ENCODE data around the gene LRRC7.
"Not testable (repeated sequence)": the region's sequence is repeated elsewhere in the genome, so short reads cannot be mapped to it uniquely, and the experiment has no call there.

LRRC7 gene

DNA sequence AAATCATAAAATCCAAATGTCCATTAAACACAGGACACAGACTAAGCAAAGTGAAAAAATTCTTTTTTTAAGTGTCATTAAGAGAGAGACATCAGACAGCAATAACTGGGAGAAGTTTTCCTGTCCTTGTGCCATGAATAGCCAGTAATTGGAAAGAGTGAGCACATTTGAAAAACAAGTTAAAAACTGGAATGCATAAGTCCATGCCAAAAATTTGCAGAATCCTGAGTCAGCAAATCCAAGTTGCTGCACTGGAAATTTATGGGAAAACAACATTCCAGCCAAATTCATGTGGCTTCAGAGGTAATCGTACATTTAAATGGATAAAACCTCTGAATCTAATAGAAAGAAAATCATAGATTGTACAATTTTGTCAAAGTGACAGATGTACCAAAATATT lies 346.3 kb downstream of the LRRC7 start:
- TF ChIP-seq, protein P1, sequence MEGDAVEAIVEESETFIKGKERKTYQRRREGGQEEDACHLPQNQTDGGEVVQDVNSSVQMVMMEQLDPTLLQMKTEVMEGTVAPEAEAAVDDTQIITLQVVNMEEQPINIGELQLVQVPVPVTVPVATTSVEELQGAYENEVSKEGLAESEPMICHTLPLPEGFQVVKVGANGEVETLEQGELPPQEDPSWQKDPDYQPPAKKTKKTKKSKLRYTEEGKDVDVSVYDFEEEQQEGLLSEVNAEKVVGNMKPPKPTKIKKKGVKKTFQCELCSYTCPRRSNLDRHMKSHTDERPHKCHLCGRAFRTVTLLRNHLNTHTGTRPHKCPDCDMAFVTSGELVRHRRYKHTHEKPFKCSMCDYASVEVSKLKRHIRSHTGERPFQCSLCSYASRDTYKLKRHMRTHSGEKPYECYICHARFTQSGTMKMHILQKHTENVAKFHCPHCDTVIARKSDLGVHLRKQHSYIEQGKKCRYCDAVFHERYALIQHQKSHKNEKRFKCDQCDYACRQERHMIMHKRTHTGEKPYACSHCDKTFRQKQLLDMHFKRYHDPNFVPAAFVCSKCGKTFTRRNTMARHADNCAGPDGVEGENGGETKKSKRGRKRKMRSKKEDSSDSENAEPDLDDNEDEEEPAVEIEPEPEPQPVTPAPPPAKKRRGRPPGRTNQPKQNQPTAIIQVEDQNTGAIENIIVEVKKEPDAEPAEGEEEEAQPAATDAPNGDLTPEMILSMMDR (IDR thresholded peaks at IDR 0.05; ENCODE audit: low read depth, low read length, missing control alignments), result no peak
- no peak overlapping the region for H3K4me3 ChIP-seq (ENCODE audit: low read depth, low read length)
- no peak for DNase-seq (ENCODE audit: low read depth)

DNA sequence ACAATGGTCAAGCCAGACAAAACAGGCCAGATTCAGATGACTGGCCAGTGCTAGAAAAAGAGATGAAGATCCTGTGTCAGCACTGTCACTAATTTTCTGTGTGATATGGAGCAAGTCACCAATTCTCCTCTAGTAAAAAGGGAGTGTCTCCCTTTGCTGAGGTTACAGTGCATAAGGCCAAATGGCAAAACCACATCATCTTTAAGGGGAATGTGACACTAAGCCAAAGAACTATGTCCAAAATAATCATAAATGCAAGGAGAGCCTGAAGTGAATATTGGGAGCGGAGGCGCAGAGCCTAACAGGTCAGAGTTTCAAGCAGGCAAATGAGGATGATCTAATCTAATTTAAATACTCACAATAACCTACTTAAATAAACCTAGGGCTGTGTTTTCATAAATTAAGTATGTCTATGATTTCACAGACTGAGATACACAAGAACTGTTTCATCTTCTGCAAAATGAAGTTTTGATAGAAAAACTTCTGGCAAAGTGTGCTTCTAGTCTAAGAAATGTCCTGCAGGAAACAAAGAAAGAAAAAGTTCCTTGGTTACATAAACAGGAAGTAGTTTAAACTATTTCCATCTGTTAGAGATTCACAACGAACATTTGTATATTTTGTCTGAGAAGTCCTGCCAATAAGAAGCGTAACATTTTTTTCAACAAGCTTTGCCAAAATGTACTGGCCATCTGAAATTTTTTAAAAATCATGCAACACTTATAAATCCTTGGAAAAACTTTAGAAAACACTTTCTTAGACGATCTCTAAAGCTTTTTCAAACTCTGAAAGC lies 347.4 kb downstream of the LRRC7 start:
- H3K4me3 ChIP-seq (ENCODE audit: low read depth, low read length), result no peak overlapping the region

DNA sequence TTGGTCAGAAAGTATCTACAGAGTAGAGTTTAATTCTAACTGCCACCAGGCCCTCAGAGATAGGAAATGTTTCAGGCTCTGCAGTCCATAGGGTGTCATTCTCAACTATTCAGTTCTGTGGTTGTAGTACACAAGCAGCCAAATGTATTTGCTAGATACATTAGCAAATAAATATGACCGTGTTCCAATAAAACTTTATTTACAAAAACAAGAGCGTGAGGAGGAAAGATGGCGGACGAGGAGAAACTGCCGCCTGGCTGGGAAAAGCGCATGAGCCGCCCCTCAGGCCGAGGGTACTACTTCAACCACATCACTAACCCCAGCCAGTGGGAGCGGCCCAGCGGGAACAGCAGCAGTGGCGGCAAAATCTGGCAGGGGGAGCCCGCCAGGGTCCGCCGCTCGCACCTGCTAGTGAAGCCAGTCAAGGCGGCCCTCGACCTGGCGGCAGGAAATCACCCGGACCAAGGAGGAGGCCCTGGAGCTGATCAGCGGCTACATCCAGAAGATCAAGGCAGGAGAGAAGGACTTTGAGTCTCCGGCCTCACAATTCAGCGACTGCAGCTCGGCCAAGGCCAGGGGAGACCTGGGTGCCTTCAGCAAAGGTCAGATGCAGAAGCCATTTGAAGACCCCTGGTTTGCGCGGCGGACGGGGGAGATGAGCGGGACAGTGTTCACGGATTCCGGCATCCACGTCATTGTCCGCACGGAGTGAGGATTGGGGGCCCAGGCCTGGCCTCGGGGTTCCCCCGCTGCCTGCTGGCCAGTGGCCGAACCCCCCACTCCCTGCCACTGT lies 351.6 kb downstream of the LRRC7 start:
- DNase-seq (ENCODE audit: low read depth), result no peak
- TF ChIP-seq, protein P1 (IDR thresholded peaks at IDR 0.05; ENCODE audit: low read depth, low read length, missing control alignments), result no peak

More for the DNA sequence above, 347.4 kb downstream of the LRRC7 start:
- TF ChIP-seq, protein P1 (IDR thresholded peaks at IDR 0.05; ENCODE audit: low read depth, low read length, missing control alignments), result no peak
- DNase-seq (ENCODE audit: low read depth), result no peak

DNA sequence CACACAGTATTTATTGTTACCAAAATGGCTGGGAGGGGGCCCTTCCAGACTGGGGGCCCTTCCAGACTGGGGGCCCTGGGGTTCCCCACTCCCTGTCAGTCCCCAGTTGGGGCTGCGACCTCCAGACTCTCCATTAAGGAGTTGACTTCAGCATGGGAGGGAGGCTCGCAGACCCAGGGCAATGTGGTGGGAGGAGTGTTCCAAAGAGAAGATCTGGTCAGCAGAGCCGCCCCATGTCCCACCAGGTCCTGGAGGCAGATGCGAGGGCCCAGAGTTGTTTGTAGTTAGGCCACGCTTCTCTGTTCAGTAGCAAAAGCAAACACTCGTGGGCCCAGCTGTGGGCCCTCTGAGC lies 352.2 kb downstream of the LRRC7 start:
- TF ChIP-seq, protein P1 (IDR thresholded peaks at IDR 0.05; ENCODE audit: low read depth, low read length, missing control alignments), result no peak
- DNase-seq (ENCODE audit: low read depth), result no peak
- no peak overlapping the region for H3K4me3 ChIP-seq (ENCODE audit: low read depth, low read length)

More for the DNA sequence above, 351.6 kb downstream of the LRRC7 start:
- H3K4me3 ChIP-seq (ENCODE audit: low read depth, low read length), result no peak overlapping the region

DNA sequence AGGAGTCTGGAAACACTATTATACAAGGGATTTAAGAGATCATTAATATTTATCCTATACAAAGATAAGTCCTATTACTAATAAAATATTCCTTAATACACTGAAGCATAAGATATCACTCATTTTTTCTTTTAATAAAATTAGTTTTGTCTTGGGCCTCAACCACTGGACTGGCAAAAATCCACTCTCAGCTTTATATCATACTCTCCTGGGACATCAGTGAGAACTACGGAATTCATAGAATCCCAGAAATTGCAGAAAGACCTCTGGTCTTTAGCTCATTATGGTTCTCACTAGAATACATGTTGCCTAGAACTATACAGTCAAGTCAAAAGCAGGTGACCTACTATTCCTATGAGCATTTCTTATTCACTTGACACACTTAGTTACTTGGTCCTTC lies 352.7 kb downstream of the LRRC7 start:
- no peak overlapping the region for H3K4me3 ChIP-seq (ENCODE audit: low read depth, low read length)
- DNase-seq (ENCODE audit: low read depth), result no peak
- TF ChIP-seq, protein P1 (IDR thresholded peaks at IDR 0.05; ENCODE audit: low read depth, low read length, missing control alignments), result no peak

DNA sequence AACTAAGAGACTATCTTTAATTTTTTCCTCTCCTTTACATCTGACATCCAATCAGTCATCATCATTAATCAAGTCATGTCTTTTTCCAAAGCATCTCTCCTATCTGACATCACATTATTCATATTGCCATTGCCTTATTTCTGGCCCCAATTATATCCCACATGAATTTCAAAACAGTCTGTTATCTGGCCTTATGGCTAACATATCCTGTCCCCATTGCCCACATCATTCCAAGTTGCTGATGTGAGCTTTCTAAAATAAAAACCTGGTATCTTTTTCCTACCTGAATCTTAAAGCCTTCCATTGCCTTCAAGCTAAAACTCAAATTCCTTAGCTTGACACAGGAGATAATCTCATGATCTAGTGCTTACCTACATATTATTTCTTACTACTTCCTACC lies 353.8 kb downstream of the LRRC7 start:
- DNase-seq (ENCODE audit: low read depth), result no peak
- TF ChIP-seq, protein P1 (IDR thresholded peaks at IDR 0.05; ENCODE audit: low read depth, low read length, missing control alignments), result no peak
- no peak overlapping the region for H3K4me3 ChIP-seq (ENCODE audit: low read depth, low read length)

DNA sequence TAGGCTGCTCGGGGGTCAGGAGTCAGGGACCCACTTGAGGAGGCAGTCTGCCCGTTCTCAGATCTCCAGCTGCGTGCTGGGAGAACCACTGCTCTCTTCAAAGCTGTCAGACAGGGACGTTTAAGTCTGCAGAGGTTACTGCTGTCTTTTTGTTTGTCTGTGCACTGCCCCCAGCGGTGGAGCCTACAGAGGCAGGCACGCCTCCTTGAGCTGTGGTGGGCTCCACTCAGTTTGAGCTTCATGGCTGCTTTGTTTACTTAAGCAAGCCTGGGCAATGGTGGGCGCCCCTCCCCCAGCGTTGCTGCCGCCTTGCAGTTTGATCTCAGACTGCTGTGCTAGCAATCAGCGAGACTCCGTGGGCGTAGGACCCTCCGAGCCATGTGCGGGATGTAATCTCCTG lies 360.5 kb downstream of the LRRC7 start:
- DNase-seq (ENCODE audit: low read depth); H3K4me3 ChIP-seq (ENCODE audit: low read depth, low read length): not testable (repeated sequence)
